ENCODE data around the gene IL12A. TPM values are rescaled to one million over a fixed set of nuclear protein-coding genes. Genes with fewer than 3 reads are reported as not detected.

IL12A gene
- total and polyA plus RNA-seq, 4 donors = 0.08 to 0.25 (median 0.09) TPM; not detected in 1

GRCh38 chr3:160044121-160044520 is 55.5 kb downstream of the IL12A start:
- Histone ChIP-seq H3K4me1 (ENCODE audit: control insufficient read depth in 4 of 4, insufficient read depth in 4 of 4, low read length in 3 of 4) (peaks cover 0 to 1% (median 0%) of the 10 kb centered on the region in 4 donors), H3K27me3 (ENCODE audit: control insufficient read depth in 4 of 4, insufficient read depth in 4 of 4, low read length in 3 of 4) (peaks cover 0 to 9% (median 0%) of the 10 kb centered on the region in 4 donors), H3K4me3 (ENCODE audit: low read depth in 1 of 3, low read length in 3 of 3) (no peak overlapping the region), H3K9ac (ENCODE audit: low read depth in 1 of 2, low read length in 2 of 2) (no peak overlapping the region), H3K36me3 (ENCODE audit: control insufficient read depth in 4 of 4, insufficient read depth in 3 of 4, low read depth in 1 of 4, low read length in 3 of 4) (no peaks in the 10 kb centered on the region), H3K27ac (ENCODE audit: low read depth in 1 of 2, low read length in 2 of 2) (no peak overlapping the region), H3K9me3 (ENCODE audit: control insufficient read depth in 4 of 4, low read length in 3 of 4) (peaks cover 2 to 4% (median 3%) of the 10 kb centered on the region in 4 donors)
- TF ChIP-seq EGR1 (IDR thresholded peaks at IDR 0.05; ENCODE audit: low read depth in 2 of 2) = no peak
- no peak for TF ChIP-seq JUND (IDR thresholded peaks at IDR 0.05)
- TF ChIP-seq RXRA (IDR thresholded peaks at IDR 0.05) = no peak
- no peak for TF ChIP-seq NR2F2 (IDR thresholded peaks at IDR 0.05)
- no peak for TF ChIP-seq TAF1 (conservative IDR thresholded peaks at IDR 0.05)
- TF ChIP-seq HNF4A (conservative IDR thresholded peaks at IDR 0.05) = no peak
- TF ChIP-seq YY1 (IDR thresholded peaks at IDR 0.05) = no peak
- no peak for TF ChIP-seq GABPA (IDR thresholded peaks at IDR 0.05 in 1 of 2, conservative IDR thresholded peaks at IDR 0.05 in 1 of 2)
- TF ChIP-seq FOXA1 (IDR thresholded peaks at IDR 0.05) = no peak
- TF ChIP-seq HNF4G (IDR thresholded peaks at IDR 0.05) = no peak
- TF ChIP-seq, protein P1, sequence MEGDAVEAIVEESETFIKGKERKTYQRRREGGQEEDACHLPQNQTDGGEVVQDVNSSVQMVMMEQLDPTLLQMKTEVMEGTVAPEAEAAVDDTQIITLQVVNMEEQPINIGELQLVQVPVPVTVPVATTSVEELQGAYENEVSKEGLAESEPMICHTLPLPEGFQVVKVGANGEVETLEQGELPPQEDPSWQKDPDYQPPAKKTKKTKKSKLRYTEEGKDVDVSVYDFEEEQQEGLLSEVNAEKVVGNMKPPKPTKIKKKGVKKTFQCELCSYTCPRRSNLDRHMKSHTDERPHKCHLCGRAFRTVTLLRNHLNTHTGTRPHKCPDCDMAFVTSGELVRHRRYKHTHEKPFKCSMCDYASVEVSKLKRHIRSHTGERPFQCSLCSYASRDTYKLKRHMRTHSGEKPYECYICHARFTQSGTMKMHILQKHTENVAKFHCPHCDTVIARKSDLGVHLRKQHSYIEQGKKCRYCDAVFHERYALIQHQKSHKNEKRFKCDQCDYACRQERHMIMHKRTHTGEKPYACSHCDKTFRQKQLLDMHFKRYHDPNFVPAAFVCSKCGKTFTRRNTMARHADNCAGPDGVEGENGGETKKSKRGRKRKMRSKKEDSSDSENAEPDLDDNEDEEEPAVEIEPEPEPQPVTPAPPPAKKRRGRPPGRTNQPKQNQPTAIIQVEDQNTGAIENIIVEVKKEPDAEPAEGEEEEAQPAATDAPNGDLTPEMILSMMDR (IDR thresholded peaks at IDR 0.05; ENCODE audit: low read depth, low read length, missing input control) = no peak
- TF ChIP-seq, protein P2, sequence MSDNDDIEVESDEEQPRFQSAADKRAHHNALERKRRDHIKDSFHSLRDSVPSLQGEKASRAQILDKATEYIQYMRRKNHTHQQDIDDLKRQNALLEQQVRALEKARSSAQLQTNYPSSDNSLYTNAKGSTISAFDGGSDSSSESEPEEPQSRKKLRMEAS (IDR thresholded peaks at IDR 0.05) = no peak
- TF ChIP-seq, protein P3, sequence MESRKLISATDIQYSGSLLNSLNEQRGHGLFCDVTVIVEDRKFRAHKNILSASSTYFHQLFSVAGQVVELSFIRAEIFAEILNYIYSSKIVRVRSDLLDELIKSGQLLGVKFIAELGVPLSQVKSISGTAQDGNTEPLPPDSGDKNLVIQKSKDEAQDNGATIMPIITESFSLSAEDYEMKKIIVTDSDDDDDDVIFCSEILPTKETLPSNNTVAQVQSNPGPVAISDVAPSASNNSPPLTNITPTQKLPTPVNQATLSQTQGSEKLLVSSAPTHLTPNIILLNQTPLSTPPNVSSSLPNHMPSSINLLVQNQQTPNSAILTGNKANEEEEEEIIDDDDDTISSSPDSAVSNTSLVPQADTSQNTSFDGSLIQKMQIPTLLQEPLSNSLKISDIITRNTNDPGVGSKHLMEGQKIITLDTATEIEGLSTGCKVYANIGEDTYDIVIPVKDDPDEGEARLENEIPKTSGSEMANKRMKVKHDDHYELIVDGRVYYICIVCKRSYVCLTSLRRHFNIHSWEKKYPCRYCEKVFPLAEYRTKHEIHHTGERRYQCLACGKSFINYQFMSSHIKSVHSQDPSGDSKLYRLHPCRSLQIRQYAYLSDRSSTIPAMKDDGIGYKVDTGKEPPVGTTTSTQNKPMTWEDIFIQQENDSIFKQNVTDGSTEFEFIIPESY (IDR thresholded peaks at IDR 0.05) = no peak
- no peak for DNase-seq (ENCODE audit: low spot score)
- 88% methylated on average over 1 of the region's 1 CpG for WGBS

Other genes with a start within 250 kb of the IL12A start
- gene SCHIP1, start 149.0 kb upstream of the IL12A start, total RNA-seq = 1 to 10 TPM in 1 of 2 donors, under 1 TPM in 1; 0.47 to 1.6 TPM
- under 1 TPM; 0.21 to 0.46 TPM for gene SCHIP1, start 149.0 kb upstream of the IL12A start, polyA plus RNA-seq
- 1 to 10 TPM in 1 of 2 donors, under 1 TPM in 1; 0.47 to 1.4 TPM for gene C3orf80, start 236.6 kb downstream of the IL12A start, total RNA-seq
- gene C3orf80, start 236.6 kb downstream of the IL12A start, polyA plus RNA-seq = under 1 TPM; 0.46 to 0.53 TPM

All from liver (tissue), 9 donors.